GM18867 (cell line): ENCODE results near the gene TBC1D22A.

Source experiments
- ATAC-seq: cut with Tn5 transposase; IDR thresholded peaks from one replicate; pipeline ENCODE4 v1.9.1; 2021; ENCODE audit warnings: mild to moderate bottlenecking, moderate library complexity; ENCODE audit not compliant: unreplicated experiment

Gene TBC1D22A

DNA sequence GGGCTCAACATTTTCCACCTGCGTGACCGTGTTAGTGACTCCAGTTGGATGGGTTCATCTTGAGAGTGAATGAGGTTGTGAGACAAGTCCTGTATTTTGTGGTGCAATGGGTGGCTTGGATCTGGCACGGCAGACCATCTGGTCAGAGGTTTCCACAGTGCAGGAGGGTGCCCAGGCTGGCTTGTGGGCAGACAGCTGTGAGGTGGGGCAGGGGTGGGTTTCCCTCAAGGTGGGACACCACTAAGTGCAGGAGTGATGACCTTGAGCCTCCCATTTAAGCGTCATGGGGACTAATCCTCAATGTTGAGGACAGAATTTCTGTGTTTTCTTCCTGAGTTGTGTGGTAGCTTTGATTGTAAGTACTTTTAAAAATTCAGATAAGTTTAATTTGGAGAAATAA is 220.6 kb downstream of the TBC1D22A start:
- no peak for ATAC-seq

DNA sequence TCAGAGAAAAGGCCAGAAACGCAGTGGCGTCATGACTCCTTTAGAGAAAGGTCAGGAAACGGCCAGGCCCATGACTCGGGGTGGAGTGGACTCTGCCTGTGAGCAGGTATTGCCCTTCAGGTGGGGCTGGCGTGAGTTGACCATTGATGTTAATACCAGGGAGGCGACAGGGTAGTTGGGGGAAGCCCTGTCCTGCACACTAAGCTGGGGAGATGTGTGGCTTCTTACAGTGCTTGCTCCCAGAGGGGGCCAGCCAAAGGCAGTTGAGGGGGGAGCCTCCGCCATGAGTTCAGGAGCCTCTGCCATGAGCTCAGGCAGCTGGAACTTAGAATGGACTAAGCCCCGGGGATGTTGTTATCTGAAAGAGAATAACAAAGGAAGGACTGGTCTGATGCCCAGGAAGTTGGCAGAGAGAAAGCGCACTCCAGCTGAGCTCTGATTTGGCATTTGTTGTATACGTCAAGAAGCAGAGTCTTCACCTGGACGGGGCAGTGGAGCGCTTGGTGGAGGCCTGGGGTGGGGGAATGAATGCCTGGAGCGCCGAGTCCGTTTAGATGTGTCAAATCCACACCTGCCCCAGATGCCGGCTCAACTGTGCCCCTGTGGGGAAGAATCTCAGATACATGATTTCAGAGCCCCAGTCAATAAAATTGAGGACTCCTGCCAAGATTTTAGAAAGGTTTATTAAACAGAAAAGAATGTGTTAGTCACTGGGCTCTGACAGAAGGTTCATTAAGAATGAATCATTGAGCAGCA is 222.5 kb downstream of the TBC1D22A start:
- ATAC-seq: no peak

DNA sequence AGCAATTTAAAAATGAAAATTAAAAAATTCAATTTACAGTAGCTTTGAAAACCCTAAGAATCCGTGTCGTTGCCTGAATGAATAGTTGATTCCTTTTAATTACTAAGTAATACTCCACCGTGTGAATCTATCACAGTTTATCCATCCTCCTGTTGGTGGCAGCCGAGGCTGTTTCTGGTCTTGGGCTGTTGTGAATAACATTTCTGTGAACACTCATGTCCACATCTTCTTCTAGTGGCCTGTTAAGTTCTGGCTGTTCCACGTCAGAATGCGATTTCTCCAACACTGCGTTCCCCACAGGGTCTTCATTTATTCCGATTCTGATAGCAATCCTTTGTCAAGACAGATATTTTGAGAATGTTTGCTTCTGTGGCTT is 223.0 kb downstream of the TBC1D22A start:
- no peak for ATAC-seq

DNA sequence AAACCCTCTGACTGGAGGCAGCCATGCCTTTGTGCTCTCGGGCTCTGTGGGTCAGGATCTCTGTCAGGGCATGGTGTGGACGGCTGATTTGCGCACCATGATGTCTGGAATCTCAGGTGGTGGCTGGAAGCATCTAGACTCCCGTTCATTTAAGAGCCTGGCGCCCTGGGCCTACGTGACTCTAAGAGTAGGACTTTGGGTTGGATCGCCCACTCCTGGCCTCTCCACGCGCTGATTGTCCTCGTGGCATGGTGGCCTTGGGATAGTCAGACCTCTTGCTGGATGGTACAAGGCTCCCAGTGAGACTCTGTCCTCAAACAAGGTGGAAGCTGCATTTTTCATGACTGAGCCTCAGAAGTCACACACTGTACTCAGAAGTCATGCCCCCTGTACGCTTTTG is 224.3 kb downstream of the TBC1D22A start:
- no peak for ATAC-seq

DNA sequence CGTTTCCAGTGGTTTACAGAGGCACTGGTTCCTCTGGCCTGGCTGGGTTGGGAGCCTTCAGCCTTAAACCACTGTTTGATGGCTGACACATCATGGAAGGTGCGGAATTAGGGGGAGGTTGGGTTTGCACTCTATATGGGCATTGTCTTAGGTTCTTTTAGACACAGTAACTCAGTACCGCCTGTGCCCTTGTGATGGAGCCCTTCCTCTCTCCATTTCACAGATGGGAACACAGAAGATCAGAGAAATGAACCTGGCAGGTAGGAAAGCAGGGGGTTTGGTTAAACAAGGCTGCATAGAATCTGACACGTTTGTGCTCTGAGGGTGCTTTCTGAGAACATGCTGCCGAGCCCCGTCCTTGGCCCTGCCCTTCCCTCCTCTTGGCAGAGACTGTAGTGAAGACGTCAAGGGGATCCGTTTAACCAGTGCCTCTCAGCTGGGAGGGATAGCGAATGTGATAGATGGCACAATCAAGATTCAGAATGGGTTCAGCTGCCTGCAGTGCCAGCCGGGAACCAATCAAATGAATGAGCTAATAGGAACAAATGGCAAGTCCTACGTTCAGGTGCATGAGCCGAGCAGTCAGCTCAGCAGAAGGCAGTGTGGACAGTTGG is 228.6 kb downstream of the TBC1D22A start:
- no peak for ATAC-seq

DNA sequence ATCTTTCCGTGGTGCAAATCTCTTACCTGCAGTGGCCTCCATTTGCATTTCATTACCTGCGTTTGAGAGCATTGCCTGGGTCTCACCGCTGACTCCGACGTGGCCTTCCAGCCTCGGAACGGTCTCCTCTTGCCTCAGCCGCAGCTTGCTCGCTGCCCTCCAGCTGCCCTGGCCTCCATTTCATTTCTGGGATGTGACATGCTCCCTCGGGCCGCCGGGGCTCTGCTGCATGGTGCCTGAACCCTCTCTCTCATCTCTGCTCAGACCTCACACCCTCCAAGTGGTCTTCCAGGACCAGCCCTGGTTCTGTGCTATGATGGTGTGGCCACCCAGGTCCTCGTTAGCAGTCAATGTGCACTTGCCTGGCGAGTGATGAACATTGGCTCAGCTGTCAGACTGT is 229.2 kb downstream of the TBC1D22A start:
- ATAC-seq: no peak

DNA sequence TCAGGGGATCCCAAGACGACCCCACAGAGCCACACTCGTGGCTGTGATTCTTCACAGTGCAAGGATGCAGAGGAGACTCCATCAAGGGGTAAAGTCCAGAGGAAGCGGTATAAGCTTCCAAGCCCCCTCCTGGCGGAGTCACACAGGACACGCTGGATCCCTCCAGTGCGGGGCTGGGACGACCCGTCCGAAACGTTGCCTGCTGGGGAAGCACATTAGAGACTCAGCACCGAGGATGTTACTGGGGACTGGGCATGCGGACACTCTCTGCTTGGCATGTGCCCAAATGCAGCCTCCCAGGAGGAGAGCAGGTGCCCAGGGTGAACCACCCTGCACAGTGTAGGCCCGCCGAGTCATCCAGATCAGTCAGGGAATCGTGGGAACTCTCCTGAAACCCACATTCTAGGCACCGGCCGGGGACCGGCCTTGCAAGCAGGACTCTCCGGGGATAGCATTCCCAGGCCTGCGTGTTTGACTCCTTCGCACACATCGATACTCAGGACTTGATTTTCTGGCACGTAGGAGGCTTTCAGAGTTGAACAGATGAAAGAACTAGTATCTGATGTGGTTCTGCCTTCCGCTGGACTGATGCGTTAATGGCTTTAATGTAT is 229.8 kb downstream of the TBC1D22A start:
- no peak for ATAC-seq

DNA sequence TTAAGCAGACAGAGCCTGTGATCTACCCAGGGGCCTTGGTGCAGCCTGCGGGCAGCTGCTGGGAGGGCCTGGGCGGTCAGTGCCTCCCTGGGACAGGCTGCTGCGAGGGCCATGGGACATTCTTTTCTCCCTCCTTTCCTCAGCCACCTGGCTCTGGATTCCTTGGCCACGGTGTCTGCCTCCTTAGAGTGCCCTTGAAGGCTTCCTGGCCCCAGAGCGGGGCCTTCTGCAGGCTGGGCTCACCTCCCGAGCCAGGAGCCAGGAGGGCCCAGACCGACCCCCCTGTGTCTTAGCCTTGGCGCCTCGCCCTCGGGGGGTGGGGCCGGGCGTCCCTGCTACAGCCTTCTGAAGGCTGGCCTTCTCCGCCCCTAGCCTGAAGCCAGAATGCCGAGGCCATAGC is 231.2 kb downstream of the TBC1D22A start:
- no peak for ATAC-seq

DNA sequence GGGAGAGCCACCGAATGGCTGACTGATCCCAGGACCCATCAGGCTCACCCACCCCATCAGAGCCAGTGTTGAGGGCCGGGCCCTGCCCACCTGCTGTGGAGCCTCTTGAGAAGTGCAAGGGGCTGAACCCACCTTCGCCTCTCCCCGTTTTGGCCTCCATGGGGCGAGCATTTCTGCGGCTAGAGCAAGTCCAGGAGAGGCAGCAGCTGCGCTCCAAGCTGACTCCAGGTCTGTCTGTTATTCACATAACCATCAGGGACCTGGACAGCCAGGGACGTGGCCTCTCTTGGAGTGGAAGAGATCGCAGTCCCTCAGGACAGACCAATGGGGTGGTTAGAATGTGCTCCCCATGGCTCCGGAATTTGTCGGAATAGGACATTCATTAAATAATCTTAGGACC is 231.8 kb downstream of the TBC1D22A start:
- ATAC-seq: no peak

DNA sequence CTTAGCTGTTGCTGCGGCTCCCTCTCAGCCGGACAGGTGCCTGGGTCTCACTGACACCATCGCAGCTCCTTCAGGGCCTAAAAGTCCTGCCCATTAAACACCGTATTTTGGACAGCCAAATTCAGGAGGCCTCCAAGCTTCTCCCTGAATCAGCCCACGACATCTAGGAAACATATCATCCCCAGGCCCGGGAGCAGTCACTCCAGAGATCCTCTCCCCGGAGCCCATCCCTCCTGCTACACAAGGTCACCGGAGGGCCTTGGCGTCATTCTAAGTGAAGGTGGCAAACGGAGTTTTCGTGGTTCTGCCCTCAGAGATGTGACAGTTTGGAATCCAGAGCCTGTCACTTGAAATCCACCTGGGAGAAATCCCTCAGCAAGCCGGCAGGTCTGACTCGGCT is 232.5 kb downstream of the TBC1D22A start:
- no peak for ATAC-seq

DNA sequence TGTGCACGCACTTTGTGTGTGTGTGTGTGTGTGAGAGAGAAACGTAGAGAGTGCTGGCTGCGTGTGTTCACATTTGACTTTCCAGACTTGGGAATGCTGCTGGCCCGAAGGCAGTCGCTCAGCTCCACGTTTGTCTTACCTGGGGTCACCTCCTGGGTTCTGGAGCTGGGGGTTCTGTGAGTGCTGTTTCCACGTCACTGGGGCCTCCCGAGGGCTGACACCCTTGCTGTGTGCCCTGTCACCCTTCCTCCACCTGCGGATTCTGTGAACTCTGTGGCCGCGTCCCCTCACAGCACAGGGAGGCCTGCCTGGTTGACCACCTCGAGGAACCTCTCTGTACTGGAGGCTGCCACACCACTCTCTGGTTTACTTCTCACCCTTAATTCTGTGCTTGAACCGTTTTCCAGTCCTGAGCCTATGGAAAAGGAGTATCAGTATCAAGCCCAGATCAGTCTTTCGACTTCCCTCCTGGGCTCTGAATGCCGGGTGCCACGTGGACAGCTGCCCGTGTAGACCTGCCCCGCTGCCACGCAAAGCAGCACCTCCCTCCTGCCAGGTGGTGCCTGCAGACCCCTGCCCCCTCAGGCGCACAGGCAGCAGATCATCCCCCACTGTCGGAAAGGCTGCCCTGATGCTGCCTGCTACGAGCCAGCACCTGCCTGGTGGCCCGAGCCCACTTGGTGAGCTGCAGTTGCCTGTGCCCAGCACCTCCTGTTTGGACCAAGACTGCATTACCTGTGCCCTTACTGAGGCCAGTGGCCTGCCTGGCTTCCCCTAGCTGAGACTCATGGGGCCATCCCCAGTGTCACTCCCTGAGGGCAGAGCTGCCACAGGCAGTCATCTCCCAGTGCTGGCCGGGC is 233.3 kb downstream of the TBC1D22A start:
- no peak for ATAC-seq

DNA sequence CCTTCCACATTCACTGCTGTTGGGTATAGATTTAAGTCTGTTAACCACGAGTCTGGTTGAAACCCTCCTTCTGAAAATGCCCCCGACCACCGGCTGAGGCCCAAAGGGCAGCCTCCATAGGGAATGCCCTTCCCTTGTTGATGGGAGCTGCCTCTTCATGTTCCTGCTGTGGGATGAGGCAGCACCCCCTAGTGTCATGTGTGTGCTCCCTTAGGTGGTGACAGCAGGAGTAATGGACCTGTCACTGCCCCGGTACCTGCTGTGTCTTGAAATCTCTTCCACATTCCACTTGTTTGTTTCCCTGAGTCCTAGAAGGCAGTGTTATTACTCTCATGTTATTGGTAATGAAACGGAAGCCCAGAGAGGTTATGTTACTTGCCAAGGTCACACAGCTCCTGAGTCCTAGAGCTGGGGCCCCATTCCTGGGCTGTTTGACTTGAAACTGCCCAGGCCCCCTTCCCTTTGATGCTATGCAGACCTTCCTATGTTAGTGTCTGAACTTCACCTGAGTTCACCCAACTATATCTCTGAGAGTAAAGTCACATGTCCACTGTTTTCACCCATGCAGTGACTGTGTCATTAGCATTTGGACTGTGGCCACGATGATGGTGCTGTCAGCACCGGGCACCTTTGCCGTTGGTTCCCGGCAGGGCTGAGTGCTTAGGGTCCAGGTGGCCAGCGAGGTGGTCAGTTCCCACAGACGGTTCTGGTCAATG is 234.3 kb downstream of the TBC1D22A start:
- ATAC-seq: no peak

DNA sequence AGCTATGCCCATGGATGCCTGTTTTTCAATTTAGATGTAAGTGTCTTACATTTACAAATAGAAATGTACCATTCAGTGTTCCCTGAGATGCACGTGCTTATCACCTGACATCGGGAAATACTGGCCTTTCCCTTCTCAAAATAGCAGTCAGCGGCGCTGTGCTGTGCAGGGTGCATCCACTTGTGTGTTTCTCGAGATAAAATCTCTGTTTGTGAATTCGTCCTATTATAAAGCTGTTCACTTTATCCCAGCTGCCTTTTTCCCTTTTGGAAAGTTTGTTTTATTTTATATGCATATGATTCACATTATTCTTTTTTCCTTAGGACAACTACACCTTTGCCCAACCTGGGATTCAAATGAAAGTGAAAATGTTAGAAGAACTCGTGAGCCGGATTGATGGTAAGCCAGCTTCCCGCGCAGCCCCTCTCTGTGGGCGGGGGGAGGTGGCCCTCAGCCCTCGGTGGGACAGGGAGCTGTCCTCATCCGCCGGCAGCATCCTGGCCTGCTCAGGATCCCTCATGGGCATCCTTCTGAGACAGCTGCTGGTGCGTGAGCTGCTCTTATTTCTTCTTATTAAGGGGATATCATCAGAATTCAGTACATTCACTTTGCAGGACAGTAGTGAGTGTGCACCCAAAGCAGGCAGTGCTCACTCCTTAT is 235.0 kb downstream of the TBC1D22A start:
- ATAC-seq: no peak

DNA sequence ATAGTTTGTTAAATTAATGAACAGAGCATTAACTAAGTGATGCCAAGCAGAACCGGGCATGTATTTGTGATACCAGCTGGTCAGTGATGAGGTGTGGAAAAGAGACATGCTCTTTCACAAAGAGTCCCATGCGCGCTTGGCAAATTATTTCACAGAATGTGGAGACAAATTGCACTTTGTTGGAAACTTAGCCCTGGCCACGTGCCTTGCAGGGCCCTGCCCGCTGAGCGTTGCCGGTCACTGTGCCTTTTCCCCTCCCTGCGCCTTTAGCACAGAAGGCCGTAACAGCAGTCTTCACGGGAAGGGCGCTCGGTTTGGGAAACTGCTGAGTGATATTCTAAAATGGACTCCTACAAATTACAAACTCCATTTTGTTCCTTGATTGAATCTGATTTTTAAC is 235.9 kb downstream of the TBC1D22A start:
- ATAC-seq: no peak

DNA sequence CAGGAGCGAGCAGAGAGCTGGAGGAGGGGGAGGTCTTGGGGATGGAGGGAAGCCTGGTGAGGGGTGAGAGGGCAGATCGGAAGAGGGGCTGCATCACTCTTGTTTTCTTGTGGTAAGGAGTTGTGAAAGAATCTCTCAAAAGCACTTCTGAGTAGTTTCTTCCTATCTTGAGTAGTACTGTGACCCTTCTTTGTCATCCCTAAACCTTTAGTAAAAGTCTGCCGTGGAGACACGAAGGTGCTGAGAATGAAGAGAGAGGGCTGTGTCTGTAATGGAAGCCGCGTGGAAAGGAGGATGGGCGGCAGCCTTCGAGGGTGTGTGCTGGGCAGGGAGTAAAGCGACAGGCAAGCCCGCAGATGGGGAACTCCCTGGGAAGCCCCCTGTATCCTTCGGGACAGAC is 237.8 kb downstream of the TBC1D22A start:
- ATAC-seq: no peak

DNA sequence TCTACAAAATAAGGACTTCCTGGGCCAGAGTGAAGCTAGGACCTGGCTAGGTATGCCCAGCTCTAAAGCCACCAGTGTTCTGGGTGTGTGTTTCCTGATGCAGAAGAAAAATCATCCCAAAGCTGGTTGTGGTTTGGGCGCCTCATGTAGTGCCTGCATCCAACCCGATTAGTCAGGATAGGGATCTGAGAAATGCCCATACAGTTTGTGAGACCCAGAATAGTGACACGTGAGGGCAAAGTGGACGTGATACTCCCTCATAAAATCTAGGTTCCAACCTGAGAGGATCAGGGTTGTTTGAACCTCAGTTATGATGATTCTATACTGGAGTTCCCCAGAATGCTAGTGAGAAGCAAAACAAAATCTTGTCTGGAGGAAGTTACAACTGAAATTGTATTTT is 238.4 kb downstream of the TBC1D22A start:
- no peak for ATAC-seq

DNA sequence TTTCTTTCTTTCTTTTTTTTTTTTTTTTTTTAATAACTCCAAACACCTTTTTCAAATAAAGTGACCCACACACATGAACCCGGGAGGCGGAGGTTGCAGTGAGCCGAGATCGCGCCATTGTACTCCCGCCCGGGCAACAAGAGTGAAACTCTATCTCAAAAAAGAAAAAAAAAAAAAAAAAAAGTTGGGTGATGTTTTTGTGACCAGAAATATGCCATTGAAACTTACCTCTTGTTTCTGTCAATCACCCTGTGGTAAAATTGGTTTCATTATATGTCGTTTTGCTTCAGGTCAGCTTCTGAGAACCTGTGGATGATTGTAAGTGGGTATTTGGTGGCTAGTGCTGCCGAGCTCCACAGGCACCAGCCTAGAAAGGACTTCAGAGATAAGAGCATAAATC is 238.8 kb downstream of the TBC1D22A start:
- ATAC-seq: no peak

DNA sequence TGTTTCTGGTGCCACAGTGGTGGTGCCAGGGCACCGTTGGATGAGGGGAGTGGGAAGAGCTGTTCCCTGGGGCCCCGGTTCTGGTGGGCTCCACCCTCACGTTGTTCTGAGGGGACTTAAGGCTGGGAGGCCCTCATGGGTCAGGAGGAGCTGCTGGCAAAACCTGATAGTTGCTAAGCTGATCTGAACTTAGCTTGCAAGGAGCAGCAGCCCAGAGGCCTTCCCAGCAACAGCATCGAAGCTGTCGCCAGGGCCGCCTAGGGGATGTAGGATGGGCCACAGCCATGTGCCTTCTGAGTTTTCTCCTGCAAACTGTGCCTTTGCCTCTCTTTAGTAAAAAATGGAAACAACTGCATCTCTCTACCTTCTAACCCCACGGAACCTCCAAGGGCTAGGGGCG is 240.2 kb downstream of the TBC1D22A start:
- ATAC-seq: no peak

DNA sequence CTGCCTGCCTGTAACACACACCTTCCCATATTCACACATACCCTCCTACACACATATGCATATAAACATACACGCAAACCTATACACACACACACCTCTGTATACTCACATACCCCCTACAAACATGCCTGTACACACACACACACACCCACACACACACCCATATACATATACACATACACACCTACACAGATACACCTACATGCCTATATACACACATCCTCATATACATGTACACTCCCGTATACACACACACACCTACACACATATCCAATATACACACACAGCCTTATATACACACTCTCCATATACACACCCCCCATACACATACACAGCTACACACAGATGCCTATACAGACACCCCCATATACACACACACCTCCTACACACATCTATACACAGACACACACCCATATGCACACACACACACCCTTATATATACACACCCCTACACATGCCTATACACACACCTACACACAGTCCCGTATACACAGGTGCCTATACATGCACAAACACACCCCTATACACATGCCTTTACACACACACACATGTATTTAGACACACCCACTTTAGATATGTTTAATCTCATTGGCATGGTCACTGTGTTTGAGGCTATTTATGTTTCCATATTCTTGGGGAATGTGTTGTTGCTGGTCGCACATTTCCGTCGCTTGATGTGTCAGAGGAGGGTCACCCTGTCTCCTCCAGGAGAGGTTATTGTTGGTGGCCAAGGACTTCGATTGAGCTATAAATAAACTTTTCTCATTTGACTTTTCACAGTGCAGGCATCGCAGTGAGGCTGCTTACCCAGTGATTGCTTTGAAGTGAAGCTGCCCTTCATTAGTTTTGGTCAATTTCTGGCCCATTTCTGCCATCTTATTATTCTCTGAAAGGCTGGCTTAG is 243.3 kb downstream of the TBC1D22A start:
- no peak for ATAC-seq
